Hepatocyte (in vitro differentiated cells): Measurements from ENCODE around the gene PLD1. TPM values are rescaled to one million over a fixed set of nuclear protein-coding genes. Genes with fewer than 3 reads are reported as not detected.
A peak's percentile ranks its signal among the peaks of the same experiment; 100 is the strongest.
"Not testable (repeated sequence)": the region's sequence is repeated elsewhere in the genome, so short reads cannot be mapped to it uniquely, and the experiment has no call there.

Experiments used
- DNase-seq: peaks from one replicate; pipeline ENCODE4 v3.0.0-alpha.2; 2016; ENCODE audit warnings: low spot score
- H2AFZ ChIP-seq: fragments of 200-600 bp; sonication (generic); 2 replicates; pipeline ENCODE4 v1.6.0; 2016; ENCODE audit warnings: antibody characterized with exemption, mild to moderate bottlenecking
- H3K27ac ChIP-seq: fragments of 200-600 bp; sonication (generic); 2 replicates; pipeline ENCODE4 v1.5.1; 2016; ENCODE audit warnings: mild to moderate bottlenecking
- H3K27me3 ChIP-seq: fragments of 200-600 bp; sonication (generic); 2 replicates; pipeline ENCODE4 v1.6.1; 2016
- H3K36me3 ChIP-seq: fragments of 200-600 bp; sonication (generic); replicated peaks from 2 replicates; pipeline ENCODE4 v1.5.1; 2016; ENCODE audit warnings: low read depth; ENCODE audit not compliant: insufficient read depth
- H3K4me1 ChIP-seq: fragments of 200-600 bp; sonication (generic); 2 replicates; pipeline ENCODE4 v1.5.1; 2016; ENCODE audit warnings: mild to moderate bottlenecking, moderate library complexity; ENCODE audit not compliant: insufficient read depth
- H3K4me2 ChIP-seq: fragments of 200-600 bp; sonication (generic); 2 replicates; pipeline ENCODE4 v1.6.0; 2016
- H3K4me3 ChIP-seq: fragments of 200-600 bp; sonication (generic); 2 replicates; pipeline ENCODE4 v1.5.1; 2016; ENCODE audit warnings: mild to moderate bottlenecking
- H3K79me2 ChIP-seq: fragments of 200-600 bp; sonication (generic); 2 replicates; pipeline ENCODE4 v1.6.0; 2017; ENCODE audit warnings: mild to moderate bottlenecking
- H3K9me2 ChIP-seq: fragments of 200-600 bp; sonication (generic); replicated peaks from 2 replicates; pipeline ENCODE4 v1.6.0; 2017; ENCODE audit warnings: mild to moderate bottlenecking; ENCODE audit not compliant: insufficient read depth
- H3K9me3 ChIP-seq: fragments of 200-600 bp; sonication (generic); 2 replicates; pipeline ENCODE4 v1.5.1; 2016; ENCODE audit warnings: low read depth, mild to moderate bottlenecking
- H4K20me1 ChIP-seq: fragments of 200-600 bp; sonication (generic); 2 replicates; pipeline ENCODE4 v1.6.0; 2016; ENCODE audit warnings: mild to moderate bottlenecking; ENCODE audit not compliant: insufficient read depth, poor library complexity, severe bottlenecking
- EZH2 ChIP-seq: fragments of 200-600 bp; sonication (generic); IDR thresholded peaks from 2 replicates; pipeline ENCODE4 v1.6.1; 2016; ENCODE audit warnings: antibody characterized with exemption, mild to moderate bottlenecking, borderline replicate concordance
- EZH2phosphoT487 ChIP-seq: fragments of 200-600 bp; sonication (generic); IDR thresholded peaks from one replicate; pipeline ENCODE4 v1.6.1; 2018; ENCODE audit warnings: antibody characterized with exemption, mild to moderate bottlenecking, low read depth, moderate library complexity; ENCODE audit not compliant: unreplicated experiment, severe bottlenecking
- WGBS: methylation state at CpG from one replicate; pipeline ENCODE4 v1.1.6; 2016; ENCODE audit warnings: low lambda C conversion rate; ENCODE audit errors: missing lambda C conversion rate; 5-methylcytosine and 5-hydroxymethylcytosine counted together
- polyA plus RNA-seq: library from polyadenylated mRNA; unstranded; fragments of >200 nt; fragmentation: Nextera tagmentation; extraction: Ambion mirVana; gene quantifications from 2 replicates; pipeline ENCODE4 v1.2.1, GENCODE V29; 2016
- total RNA-seq: library from RNA; depleted of rRNA; stranded (reverse); fragments of >200 nt; gene quantifications from 2 replicates; pipeline ENCODE4 v1.2.3, GENCODE V29; 2014
- TF ChIP-seq, protein P1 (sequence below): fragments of 200-600 bp; sonication (generic); IDR thresholded peaks from 2 replicates; pipeline ENCODE4 v1.5.1; 2016; ENCODE audit warnings: antibody characterized with exemption, mild to moderate bottlenecking; ENCODE audit not compliant: poor library complexity

Gene PLD1
- total and polyA plus RNA-seq, 2 experiments from 2014 or later = 29.4 to 71.1 TPM

DNA sequence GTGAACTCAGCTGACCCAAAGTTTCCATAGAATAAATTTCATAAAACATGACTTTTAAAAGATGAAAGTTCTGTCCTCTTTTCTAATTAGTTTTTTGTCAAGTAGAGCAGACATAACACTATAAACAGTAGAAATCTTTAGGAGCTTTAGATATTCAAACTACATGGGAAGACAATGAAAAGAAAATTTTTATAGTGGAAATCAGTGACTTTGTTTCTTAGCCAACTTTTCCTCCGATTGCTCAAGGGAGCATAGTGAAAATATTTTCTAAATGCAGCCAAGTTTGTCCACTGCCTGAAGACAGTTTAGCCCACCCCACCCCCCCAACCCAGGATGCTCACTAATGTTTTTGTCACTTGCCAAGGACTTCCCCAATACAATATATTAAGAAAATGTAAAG lies 114.9 kb downstream of the PLD1 start:
- Histone ChIP-seq H3K4me3 (no peak overlapping the region), H3K79me2 (no peaks in the 10 kb centered on the region), H2AFZ (no peak overlapping the region), H3K4me2 (peak overlapping the region; percentile 30), H3K36me3 (no peaks in the 10 kb centered on the region), H3K9me2 (no peaks in the 10 kb centered on the region), H4K20me1 (no peaks in the 10 kb centered on the region), H3K27ac (peak overlapping the region; percentile 11), H3K4me1 (peaks cover 8% of the 10 kb centered on the region), H3K9me3 (no peaks in the 10 kb centered on the region), H3K27me3 (no peaks in the 10 kb centered on the region)
- no peak for TF ChIP-seq EZH2
- no peak for DNase-seq
- 67% methylated on average over 1 of the region's 1 CpG for WGBS

DNA sequence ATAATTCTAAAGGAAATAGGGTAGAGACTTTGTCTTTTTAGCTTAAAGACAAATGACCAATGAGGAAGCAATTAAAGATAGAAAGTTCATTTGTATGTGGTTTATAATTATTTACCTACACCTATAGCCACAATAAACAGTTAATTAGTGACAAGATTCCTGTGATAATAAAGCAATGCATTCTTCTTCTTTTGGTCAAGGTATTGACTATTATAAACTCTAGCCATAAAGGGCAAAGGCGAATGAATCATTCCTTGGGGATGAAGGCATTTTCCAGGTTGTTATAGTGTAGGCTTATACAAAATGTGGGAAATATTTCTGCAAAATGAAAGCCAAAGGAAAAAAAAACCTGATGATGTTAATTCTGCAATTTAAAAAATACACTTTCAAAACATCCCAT lies 115.4 kb downstream of the PLD1 start:
- Histone ChIP-seq H3K9me3 (no peaks in the 10 kb centered on the region), H3K4me1 (peaks cover 8% of the 10 kb centered on the region), H3K79me2 (no peaks in the 10 kb centered on the region), H2AFZ (no peak overlapping the region), H3K4me2 (peak overlapping the region; percentile 30), H3K4me3 (no peak overlapping the region), H3K9me2 (no peaks in the 10 kb centered on the region), H3K36me3 (no peaks in the 10 kb centered on the region), H3K27ac (peak overlapping the region; percentile 3), H3K27me3 (no peaks in the 10 kb centered on the region), H4K20me1 (no peaks in the 10 kb centered on the region)
- no peak for DNase-seq
- TF ChIP-seq EZH2 = no peak
- no peak for TF ChIP-seq EZH2phosphoT487
- TF ChIP-seq, protein P1, sequence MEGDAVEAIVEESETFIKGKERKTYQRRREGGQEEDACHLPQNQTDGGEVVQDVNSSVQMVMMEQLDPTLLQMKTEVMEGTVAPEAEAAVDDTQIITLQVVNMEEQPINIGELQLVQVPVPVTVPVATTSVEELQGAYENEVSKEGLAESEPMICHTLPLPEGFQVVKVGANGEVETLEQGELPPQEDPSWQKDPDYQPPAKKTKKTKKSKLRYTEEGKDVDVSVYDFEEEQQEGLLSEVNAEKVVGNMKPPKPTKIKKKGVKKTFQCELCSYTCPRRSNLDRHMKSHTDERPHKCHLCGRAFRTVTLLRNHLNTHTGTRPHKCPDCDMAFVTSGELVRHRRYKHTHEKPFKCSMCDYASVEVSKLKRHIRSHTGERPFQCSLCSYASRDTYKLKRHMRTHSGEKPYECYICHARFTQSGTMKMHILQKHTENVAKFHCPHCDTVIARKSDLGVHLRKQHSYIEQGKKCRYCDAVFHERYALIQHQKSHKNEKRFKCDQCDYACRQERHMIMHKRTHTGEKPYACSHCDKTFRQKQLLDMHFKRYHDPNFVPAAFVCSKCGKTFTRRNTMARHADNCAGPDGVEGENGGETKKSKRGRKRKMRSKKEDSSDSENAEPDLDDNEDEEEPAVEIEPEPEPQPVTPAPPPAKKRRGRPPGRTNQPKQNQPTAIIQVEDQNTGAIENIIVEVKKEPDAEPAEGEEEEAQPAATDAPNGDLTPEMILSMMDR = no peak
- WGBS = 79% methylated on average over 1 of the region's 1 CpG

DNA sequence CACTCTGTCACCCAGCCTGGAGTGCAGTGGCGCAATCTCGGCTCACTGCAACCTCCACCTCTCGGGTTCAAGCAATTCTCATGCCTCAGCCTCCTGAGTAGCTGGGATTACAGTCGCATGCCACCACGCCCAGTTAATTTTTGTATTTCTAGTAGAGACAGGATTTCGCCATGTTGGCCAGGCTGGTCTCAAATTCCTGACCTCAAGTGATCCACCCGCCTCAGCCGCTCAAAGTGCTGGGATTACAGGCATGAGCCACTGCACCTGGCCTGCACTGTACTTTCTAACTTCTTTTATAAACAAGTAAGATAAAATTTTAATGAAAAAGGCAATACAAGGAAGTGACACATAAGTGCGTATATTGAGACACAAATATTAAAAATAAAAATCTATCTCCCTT lies 117.7 kb downstream of the PLD1 start:
- H3K4me2 ChIP-seq, H3K36me3 ChIP-seq, H3K9me2 ChIP-seq, H3K9me3 ChIP-seq, H3K79me2 ChIP-seq, H3K4me1 ChIP-seq, H3K4me3 ChIP-seq, H3K27me3 ChIP-seq, H4K20me1 ChIP-seq, DNase-seq, H2AFZ ChIP-seq, H3K27ac ChIP-seq: not testable (repeated sequence)
- WGBS = 97% methylated on average over 9 of the region's 9 CpGs

DNA sequence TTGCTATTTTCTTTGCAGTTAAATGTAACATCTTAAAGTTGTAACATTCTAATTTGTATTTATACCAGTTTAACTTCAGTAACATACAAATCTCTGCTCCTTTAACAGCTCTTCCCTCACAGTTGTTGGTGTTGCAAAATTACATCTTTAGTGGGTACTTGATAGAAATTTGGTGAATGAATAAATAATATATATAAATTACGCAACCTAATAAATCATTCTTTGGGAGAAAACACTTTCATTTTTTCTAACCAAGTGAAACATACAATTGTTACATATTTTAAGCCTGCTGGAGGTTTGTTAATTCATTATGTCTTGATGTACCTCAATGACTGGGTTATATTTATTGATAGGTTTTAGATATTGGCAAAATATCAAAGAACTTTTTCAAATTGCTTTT lies 118.8 kb downstream of the PLD1 start:
- Histone ChIP-seq H3K9me3 (no peaks in the 10 kb centered on the region), H2AFZ (no peak overlapping the region), H3K9me2 (no peaks in the 10 kb centered on the region), H3K27ac (no peak overlapping the region), H3K4me3 (no peak overlapping the region), H3K4me1 (peaks cover 8% of the 10 kb centered on the region), H3K4me2 (no peak overlapping the region), H4K20me1 (no peaks in the 10 kb centered on the region), H3K27me3 (no peaks in the 10 kb centered on the region), H3K36me3 (no peaks in the 10 kb centered on the region), H3K79me2 (no peaks in the 10 kb centered on the region)
- WGBS = 100% methylated on average over 1 of the region's 1 CpG
- DNase-seq = no peak
- TF ChIP-seq EZH2 (no peak), EZH2phosphoT487 (no peak)
- TF ChIP-seq, protein P1 = no peak

DNA sequence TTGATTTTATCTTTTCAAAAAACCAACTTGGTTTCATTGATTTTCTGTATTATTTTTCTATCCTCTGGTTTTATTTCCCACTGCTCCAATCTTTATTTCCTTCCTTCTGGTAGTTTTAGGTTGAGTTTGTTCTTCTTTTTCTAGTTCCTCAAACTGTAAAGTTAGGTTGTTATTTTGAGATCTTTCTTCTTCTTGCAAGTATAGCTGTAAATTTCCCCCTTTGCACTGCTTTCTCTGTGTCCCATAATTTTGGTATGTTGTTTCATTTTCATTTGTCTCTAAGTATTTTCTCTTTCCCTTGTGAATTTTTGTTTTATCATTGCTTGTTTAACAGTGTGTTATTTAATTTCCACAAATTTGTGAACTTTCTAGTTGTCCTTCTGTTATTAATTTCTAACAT lies 120.0 kb downstream of the PLD1 start:
- no peaks in the 10 kb centered on the region for H3K36me3 ChIP-seq
- H2AFZ ChIP-seq = no peak overlapping the region
- H3K27ac ChIP-seq = no peak overlapping the region
- no peak for DNase-seq
- no peaks in the 10 kb centered on the region for H3K27me3 ChIP-seq
- H3K4me1 ChIP-seq = peaks cover under 1% of the 10 kb centered on the region
- H4K20me1 ChIP-seq = no peaks in the 10 kb centered on the region
- no peaks in the 10 kb centered on the region for H3K9me3 ChIP-seq
- H3K9me2 ChIP-seq = no peaks in the 10 kb centered on the region
- no peaks in the 10 kb centered on the region for H3K79me2 ChIP-seq
- H3K4me3 ChIP-seq = no peak overlapping the region
- TF ChIP-seq, protein P1 = no peak
- no peak for TF ChIP-seq EZH2
- no peak for TF ChIP-seq EZH2phosphoT487
- no peak overlapping the region for H3K4me2 ChIP-seq
